ENCODE measurements around the gene AKR7A3.

DNA sequence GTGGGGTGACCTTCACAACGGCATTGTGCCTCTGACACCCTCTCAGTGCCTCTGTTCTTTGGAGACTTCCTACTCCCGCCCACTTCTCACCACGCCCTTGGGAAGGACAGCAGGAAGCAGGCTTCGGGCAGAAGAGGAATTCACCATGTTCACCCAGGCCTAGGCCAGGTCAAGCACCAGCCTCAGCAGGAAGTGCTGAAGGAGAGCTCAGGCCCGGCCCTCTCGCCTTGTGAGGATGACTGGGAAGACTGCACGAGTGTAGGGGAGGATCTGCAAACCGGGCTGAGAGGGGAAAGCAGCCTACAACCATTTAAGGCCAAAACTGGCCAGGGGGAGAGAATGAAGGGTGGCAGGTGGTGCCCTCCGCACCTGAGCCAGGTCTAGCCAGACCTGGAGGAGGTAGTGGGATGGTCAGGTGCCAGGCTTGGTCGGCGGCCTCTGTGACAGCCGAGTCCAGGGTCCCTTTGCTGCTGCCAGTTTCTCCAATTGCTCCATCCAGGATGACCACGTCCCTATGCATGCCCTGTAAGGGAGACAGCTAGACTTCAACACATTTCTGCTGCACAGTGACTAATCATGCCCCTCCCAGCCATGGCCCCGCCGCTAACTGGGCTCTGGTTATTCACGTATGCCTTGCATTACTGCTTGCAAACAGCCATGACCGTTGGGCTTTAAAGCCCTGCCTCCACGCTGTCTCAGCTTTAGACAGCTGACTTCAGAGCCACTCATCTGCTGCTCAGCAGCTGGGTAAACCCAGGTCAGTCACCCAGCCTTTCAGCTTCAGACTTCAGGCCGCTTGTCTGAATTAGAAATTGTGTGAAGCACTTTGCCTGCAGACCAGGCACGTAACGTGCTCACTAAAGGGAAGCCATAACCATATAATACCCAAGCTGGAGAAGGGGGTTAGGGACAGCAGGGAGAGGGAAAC lies 28.1 kb downstream of the AKR7A3 start:
- TF ChIP-seq, protein P1, sequence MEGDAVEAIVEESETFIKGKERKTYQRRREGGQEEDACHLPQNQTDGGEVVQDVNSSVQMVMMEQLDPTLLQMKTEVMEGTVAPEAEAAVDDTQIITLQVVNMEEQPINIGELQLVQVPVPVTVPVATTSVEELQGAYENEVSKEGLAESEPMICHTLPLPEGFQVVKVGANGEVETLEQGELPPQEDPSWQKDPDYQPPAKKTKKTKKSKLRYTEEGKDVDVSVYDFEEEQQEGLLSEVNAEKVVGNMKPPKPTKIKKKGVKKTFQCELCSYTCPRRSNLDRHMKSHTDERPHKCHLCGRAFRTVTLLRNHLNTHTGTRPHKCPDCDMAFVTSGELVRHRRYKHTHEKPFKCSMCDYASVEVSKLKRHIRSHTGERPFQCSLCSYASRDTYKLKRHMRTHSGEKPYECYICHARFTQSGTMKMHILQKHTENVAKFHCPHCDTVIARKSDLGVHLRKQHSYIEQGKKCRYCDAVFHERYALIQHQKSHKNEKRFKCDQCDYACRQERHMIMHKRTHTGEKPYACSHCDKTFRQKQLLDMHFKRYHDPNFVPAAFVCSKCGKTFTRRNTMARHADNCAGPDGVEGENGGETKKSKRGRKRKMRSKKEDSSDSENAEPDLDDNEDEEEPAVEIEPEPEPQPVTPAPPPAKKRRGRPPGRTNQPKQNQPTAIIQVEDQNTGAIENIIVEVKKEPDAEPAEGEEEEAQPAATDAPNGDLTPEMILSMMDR (IDR thresholded peaks at IDR 0.05), result no peak
- no peak for TF ChIP-seq POLR2A (IDR thresholded peaks at IDR 0.05)
